Transverse colon (tissue), 4 donors: ENCODE measurements around the gene SPTBN5. TPM values are rescaled to one million over a fixed set of nuclear protein-coding genes. Genes with fewer than 3 reads are reported as not detected.

Source experiments
- DNase-seq: peaks from one replicate; pipeline ENCODE4 v3.0.0-alpha.2; 2019
- H3K27ac ChIP-seq, 4 donors: fragments of 200-600 bp; sonication (generic); 2 replicates each; pipeline ENCODE4 v1.5.1; 2016 to 2018; ENCODE audit warnings: inconsistent platforms in 4 of 4
- H3K27me3 ChIP-seq: fragments of 200-600 bp; sonication (generic); 2 replicates; pipeline ENCODE4 v1.5.1; 2017; ENCODE audit warnings: inconsistent platforms
- H3K36me3 ChIP-seq, 4 donors: fragments of 200-600 bp; sonication (generic); 2 replicates each; pipeline ENCODE4 v1.5.1; 2017 to 2019; ENCODE audit warnings: inconsistent platforms in 4 of 4
- H3K4me1 ChIP-seq, 4 donors: fragments of 200-600 bp; sonication (generic); 2 replicates each; pipeline ENCODE4 v1.5.1; 2017 to 2020; ENCODE audit warnings: inconsistent platforms in 4 of 4
- H3K4me3 ChIP-seq, 4 donors: fragments of 200-600 bp; sonication (generic); 1 replicate in 1 of 4; 2 replicates in 3 of 4; pipeline versions ENCODE4 v1.5.1 to v1.6.1; 2017 to 2019; ENCODE audit warnings: inconsistent platforms in 4 of 4
- H3K9me3 ChIP-seq, 2 donors: fragments of 200-600 bp; sonication (generic); 2 replicates each; pipeline ENCODE4 v1.5.1; 2017 to 2019; ENCODE audit warnings: inconsistent platforms in 2 of 2
- CTCF ChIP-seq, 5 experiments: fragments of 200-600 bp in 3 of 5; fragments of 450-650 bp in 2 of 5; sonication (generic) in 3 of 5; IDR thresholded peaks; 1 replicate in 2 of 5; 2 replicates in 3 of 5; pipeline ENCODE4 v1.5.1; 2016 to 2017; ENCODE audit warnings: antibody characterized with exemption in 5 of 5, inconsistent platforms in 3 of 5, mild to moderate bottlenecking in 2 of 5, moderate library complexity in 1 of 5
- EP300 ChIP-seq: sonication (generic); formaldehyde crosslinking; IDR thresholded peaks from one replicate; pipeline ENCODE4 v1.6.1; 2017; ENCODE audit warnings: antibody characterized with exemption, low read depth
- POLR2A ChIP-seq: fragments of 450-650 bp; IDR thresholded peaks from one replicate; pipeline ENCODE4 v1.6.1; 2016; ENCODE audit warnings: antibody characterized with exemption, mild to moderate bottlenecking, moderate library complexity
- POLR2AphosphoS5 ChIP-seq, 3 donors: sonication (generic); formaldehyde crosslinking; IDR thresholded peaks; one replicate each; pipeline ENCODE4 v1.6.1; 2016; ENCODE audit warnings: antibody characterized with exemption in 3 of 3
- WGBS, 2 donors: methylation state at CpG; one replicate each; pipeline ENCODE4 v1.1.5; 2018; ENCODE audit warnings: low coverage in 1 of 2; 5-methylcytosine and 5-hydroxymethylcytosine counted together
- in situ Hi-C, 4 donors: fragments of 200-750 bp; cut with MboI; loops; one replicate each; pipeline versions ENCODE4 v1.15.0 to v1.15.1; 2017; ENCODE audit warnings: low sequenced_read_pairs in 3 of 4, low pct_ligation_motif_present in 1 of 4, low pct_unique_long_range_greater_than_20kb in 1 of 4
- intact Hi-C: fragments of 100-400 bp; cut with DNase I; formaldehyde crosslinking; loops from one replicate; pipeline ENCODE4 v1.15.1; 2023; ENCODE audit warnings: low total_unique reads
- total RNA-seq, 4 donors: library from RNA; depleted of rRNA; stranded (reverse); fragments of >200 nt; gene quantifications; one replicate each; pipeline ENCODE4 v1.1.0, GENCODE V29; 2016

SPTBN5 gene
- total RNA-seq, 4 donors from 2014 or later: 0.16 to 8.0 (median 1.1) TPM

DNA sequence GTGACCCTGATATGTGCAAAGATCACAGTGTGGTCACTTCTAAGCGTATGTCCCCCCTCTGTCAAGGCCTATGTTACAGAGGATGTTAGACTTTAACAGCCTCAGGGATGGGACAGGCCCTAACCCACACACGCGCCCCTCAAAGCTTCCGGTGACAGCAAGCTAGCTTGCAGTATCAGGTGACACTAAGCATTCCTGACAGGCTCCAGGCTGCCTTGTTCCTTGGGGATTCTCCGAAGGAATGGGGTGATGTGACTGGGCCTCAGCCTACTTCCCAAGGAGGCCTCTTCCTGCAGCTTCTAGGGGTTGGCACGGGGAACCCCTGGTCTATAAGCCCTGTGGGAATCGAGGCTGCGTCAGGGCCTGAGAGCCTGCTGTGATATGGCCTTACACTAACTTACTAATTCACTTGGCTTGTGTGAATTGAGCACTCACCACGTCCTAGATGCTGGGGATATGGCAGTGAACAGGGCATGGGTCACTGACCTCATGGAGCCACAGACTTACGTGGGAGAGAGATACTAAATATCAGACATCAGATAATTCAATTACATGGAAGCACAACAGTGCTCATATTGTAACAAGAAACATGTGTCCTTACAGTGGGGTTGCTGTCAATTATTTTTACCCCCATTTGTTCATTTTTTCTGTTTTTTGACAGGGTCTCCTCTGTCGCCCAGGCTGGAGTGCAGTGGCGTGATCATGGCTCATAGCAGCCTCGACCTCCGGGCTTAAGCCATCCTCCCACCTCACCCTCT, 11.4 kb upstream of the SPTBN5 start:
- H3K9me3 ChIP-seq: no peaks in the 10 kb centered on the region
- no peaks in the 10 kb centered on the region for H3K4me1 ChIP-seq
- no peak for TF ChIP-seq CTCF (IDR thresholded peaks at IDR 0.05)
- no peak for TF ChIP-seq EP300
- in situ Hi-C loops: loop anchor here in 1 of 4 donors (25.0 kb wide), 1 partner anchor 143 kb away; the partner anchor contains the start of gene MAPKBP1
- no peak for DNase-seq
- no peaks in the 10 kb centered on the region for H3K27me3 ChIP-seq
- no peak overlapping the region for H3K4me3 ChIP-seq
- peak overlapping the region in 1 of 4 donors; percentile 20 for H3K27ac ChIP-seq
- intact Hi-C loops: no loop called here
- WGBS, 2 donors: 60 to 85% methylated on average over 1 to 13 of the region's 14 CpGs
- H3K36me3 ChIP-seq: peaks cover 0 to 29% (median 6%) of the 10 kb centered on the region in 4 donors

GRCh38 chr15:41904541-41905005, 10.7 kb upstream of the SPTBN5 start:
- TF ChIP-seq EP300 (no peak), CTCF (IDR thresholded peaks at IDR 0.05) (peak; percentile 72 to 82 (median 73))
- no peaks in the 10 kb centered on the region for H3K9me3 ChIP-seq
- peak; percentile 63 for DNase-seq
- in situ Hi-C loops (loop anchor here in 1 of 4 donors (25.0 kb wide), 1 partner anchor 142 kb away; the partner anchor contains the start of gene MAPKBP1), intact Hi-C loops (no loop called here)
- H3K4me1 ChIP-seq: no peaks in the 10 kb centered on the region
- no peaks in the 10 kb centered on the region for H3K27me3 ChIP-seq
- peak overlapping the region in 1 of 4 donors; percentile 20 for H3K27ac ChIP-seq
- H3K4me3 ChIP-seq: no peak overlapping the region
- 25% methylated on average over 6 of the region's 6 CpGs; no CpG with 5 or more reads in 1 of the 2 donors for WGBS, 2 donors
- H3K36me3 ChIP-seq: peaks cover 0 to 28% (median 6%) of the 10 kb centered on the region in 4 donors

DNA sequence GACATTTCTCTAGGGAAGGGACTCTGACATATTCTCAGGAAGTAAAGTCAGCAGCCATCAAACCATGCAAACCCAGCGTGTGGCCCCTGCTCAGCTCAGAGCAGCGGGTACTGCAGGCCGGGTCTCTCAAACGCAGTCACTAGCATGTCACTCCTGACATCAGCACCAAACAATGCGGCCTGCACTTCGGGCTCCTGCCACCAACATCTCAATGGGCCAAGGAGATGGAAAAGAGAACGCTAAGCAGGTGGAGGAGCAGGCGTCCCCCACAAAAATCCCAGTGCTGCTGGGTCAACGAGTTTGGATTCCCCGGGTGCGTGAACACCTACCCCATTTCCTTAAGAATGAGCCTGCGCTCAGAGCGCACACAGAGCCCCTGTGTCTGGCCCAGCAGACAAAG, 9.9 kb upstream of the SPTBN5 start:
- no peak for DNase-seq
- no peak for TF ChIP-seq CTCF (IDR thresholded peaks at IDR 0.05)
- intact Hi-C loops: no loop called here
- no peaks in the 10 kb centered on the region for H3K4me1 ChIP-seq
- no peak overlapping the region for H3K27ac ChIP-seq
- 96% methylated on average over 7 of the region's 13 CpGs; no CpG with 5 or more reads in 1 of the 2 donors for whole genome bisulfite sequencing, 2 donors
- no peaks in the 10 kb centered on the region for H3K27me3 ChIP-seq
- in situ Hi-C loops: loop anchor here in 1 of 4 donors (25.0 kb wide), 1 partner anchor 141 kb away; the partner anchor contains the start of gene MAPKBP1
- H3K36me3 ChIP-seq: peaks cover 0 to 24% (median 4%) of the 10 kb centered on the region in 4 donors
- H3K9me3 ChIP-seq: no peaks in the 10 kb centered on the region
- H3K4me3 ChIP-seq: no peak overlapping the region

- peaks cover 0 to 10% (median 0%) of the 10 kb centered on the region in 4 donors for H3K36me3 ChIP-seq
- H3K27me3 ChIP-seq: no peaks in the 10 kb centered on the region
- H3K9me3 ChIP-seq: no peaks in the 10 kb centered on the region
- no peaks in the 10 kb centered on the region for H3K4me1 ChIP-seq
- WGBS, 2 donors: 79 to 88% methylated on average over 5 of the region's 5 CpGs
- in situ Hi-C loops: loop anchor here in 1 of 4 donors (25.0 kb wide), 1 partner anchor 139 kb away; the partner anchor contains the start of gene MAPKBP1
- intact Hi-C loops: no loop called here
- no peak overlapping the region for H3K4me3 ChIP-seq
- no peak for DNase-seq
- TF ChIP-seq EP300 (no peak), CTCF (IDR thresholded peaks at IDR 0.05) (no peak), POLR2AphosphoS5 (IDR thresholded peaks at IDR 0.05) (no peak), POLR2A (no peak)
- no peak overlapping the region for H3K27ac ChIP-seq
Observed at GRCh38 chr15:41901431-41901830, 7.6 kb upstream of the SPTBN5 start.
